GM19468 (cell line): Measurements from ENCODE around the gene GOLGB1.
"Not testable (repeated sequence)": the region's sequence is repeated elsewhere in the genome, so short reads cannot be mapped to it uniquely, and the experiment has no call there.

ENCODE experiments used
- ATAC-seq: cut with Tn5 transposase; IDR thresholded peaks from one replicate; pipeline ENCODE4 v1.9.1; 2021; ENCODE audit warnings: mild to moderate bottlenecking, moderate library complexity, moderate number of reproducible peaks; ENCODE audit not compliant: unreplicated experiment; ENCODE audit errors: extremely low read depth

Gene GOLGB1, protein sequence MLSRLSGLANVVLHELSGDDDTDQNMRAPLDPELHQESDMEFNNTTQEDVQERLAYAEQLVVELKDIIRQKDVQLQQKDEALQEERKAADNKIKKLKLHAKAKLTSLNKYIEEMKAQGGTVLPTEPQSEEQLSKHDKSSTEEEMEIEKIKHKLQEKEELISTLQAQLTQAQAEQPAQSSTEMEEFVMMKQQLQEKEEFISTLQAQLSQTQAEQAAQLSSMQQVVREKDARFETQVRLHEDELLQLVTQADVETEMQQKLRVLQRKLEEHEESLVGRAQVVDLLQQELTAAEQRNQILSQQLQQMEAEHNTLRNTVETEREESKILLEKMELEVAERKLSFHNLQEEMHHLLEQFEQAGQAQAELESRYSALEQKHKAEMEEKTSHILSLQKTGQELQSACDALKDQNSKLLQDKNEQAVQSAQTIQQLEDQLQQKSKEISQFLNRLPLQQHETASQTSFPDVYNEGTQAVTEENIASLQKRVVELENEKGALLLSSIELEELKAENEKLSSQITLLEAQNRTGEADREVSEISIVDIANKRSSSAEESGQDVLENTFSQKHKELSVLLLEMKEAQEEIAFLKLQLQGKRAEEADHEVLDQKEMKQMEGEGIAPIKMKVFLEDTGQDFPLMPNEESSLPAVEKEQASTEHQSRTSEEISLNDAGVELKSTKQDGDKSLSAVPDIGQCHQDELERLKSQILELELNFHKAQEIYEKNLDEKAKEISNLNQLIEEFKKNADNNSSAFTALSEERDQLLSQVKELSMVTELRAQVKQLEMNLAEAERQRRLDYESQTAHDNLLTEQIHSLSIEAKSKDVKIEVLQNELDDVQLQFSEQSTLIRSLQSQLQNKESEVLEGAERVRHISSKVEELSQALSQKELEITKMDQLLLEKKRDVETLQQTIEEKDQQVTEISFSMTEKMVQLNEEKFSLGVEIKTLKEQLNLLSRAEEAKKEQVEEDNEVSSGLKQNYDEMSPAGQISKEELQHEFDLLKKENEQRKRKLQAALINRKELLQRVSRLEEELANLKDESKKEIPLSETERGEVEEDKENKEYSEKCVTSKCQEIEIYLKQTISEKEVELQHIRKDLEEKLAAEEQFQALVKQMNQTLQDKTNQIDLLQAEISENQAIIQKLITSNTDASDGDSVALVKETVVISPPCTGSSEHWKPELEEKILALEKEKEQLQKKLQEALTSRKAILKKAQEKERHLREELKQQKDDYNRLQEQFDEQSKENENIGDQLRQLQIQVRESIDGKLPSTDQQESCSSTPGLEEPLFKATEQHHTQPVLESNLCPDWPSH (N-terminal part only)

DNA sequence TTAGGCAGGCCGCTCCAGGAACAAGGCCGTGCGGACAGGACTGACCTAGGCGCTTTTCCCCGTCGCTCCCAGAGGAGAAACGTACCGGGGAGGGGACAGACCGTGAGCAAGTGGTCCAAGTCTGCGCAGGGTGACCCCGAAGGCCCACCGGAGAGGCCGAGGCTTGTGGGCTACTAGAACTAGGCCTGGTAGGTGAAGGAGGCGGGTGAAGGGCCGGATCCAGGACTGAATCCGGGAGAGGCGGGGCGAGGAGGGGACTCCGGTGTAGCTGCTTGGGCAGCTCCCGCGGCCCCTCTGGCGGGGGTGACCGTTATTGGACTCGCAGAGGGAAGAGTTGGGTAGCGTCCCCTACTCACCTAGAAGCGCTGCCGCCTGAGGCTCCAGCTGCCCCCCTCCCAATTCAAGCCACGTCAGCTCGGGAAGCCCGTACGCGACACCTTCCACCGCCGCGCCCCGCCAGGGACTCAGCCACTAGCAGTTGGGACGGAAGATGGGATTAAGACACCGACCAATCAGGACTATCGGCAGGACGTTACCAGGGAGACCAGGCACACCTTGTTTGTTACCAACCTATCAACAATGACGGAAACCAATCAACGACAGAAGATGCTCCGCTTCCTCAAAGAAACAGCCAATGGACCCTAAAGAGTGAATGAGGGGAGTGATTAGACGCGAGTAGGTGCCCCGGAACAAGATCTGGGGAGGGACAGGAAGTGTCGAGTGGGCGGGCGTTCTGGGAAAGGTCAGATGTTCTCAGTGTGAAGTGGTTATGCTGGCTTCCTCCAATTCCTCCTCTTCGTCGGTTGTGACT is at the start of gene GOLGB1:
Gene GOLGB1, minus strand, starts transcription at position 466 of the 811 bp plus-strand sequence. CDS start 18,770 bp downstream, outside the sequence.
- ATAC-seq: peak; percentile 99

DNA sequence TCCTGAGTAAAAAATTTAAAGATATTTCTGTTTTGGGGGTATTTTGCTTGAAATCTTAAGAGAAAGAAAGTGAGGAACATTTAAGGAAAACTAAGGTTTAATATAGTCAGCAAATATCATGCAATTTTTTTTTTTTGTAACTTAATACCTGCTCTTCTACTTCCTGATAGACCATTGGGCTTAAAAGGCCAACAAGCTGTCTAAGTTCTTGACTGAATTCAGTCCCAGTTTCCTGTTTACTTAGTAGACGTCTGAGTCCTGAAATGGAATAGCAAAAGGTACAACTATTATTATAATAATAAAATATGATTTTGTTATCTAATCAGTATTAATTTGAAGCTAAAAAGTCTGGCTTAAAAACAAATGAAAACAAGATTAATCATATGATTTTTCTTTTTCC is 47.4 kb upstream of the GOLGB1 start:
- no peak for ATAC-seq

DNA sequence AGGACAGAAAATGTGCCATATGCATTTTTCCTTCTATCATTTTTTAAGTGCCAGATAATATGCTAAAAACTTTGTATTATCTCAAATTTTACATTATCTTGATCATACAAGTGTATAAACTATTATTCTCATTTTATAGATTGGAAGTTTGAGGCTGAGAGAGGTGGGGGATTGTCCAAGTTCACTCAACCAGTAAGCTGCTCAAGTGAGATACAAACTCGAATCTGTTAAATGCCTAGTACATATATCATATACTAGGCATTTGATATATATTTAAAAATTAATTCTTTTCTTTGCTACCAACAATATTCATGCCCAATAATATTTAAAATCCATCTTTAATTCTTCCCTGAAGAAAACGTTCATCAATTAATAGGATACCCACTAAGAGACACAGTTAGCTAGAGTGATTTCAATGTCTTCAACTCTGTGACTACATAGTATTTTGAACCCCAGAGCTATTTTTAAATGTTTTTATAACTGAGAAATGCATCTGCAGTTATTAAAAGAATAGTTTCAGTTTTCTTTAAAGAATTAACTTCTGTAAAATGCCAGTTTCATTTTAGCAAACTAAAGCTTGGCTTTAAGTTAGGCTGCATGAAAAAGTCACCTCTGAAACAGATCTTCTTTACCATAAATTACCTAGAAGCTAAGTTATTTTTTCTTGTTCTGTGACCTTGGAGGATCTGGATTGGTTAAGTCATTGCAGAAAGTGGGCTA is 44.9 kb upstream of the GOLGB1 start:
- peak; percentile 40 for ATAC-seq

DNA sequence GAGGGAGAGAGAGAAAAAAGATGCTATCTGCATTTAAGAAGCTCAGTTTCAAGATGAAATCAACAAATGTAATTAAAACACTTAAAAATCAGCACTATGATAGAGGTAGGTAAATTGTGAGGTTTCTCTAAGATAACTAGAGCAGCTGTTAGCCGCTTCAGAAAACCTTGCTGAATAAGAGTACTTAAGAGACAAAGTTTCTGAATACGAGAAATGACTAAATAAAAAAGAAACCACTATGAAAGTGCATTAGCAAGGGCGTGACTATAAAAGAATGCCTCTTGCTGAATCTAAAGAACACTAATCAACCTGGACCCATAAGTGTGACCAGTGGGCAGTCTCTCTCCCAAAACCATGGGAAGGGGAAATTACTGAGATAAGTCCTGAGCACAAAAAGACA is 43.5 kb upstream of the GOLGB1 start:
- no peak for ATAC-seq

DNA sequence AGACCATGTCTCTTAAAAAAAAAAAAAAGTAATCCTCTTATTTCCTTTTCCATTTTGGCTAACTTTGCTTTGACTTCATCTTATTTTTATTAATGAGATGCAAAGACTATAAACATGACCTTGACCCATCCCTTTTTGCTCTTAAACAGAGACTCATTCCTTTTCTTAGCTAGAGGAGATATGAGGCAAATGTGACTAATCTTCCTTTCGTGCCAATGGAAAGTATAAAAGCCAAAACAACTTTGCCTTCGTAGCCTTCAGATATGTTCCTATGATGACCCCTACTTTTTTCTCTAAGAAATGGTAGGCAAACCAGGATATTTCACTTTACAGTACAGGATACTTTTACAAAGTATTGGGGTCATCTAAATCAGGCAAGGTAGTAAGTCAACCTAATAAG is 36.9 kb upstream of the GOLGB1 start:
- ATAC-seq: no peak

DNA sequence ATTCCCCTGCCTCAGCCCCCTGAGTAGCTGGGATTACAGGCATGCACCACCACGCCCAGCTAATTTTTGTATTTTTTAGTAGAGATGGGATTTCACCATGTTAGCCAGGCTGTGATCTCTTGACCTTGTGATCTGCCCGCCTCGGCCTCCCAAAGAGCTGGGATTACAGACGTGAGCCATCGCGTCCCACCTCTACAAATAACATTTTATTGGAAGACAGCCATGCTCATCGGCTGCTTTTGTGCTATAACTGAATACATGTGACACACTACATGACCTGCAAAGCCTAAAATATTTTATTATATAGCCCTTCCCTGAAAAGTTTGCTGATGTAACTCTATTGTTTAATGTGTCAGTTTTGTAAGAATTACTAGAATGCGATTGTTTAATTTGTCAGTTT is 33.2 kb upstream of the GOLGB1 start:
- ATAC-seq: not testable (repeated sequence)

DNA sequence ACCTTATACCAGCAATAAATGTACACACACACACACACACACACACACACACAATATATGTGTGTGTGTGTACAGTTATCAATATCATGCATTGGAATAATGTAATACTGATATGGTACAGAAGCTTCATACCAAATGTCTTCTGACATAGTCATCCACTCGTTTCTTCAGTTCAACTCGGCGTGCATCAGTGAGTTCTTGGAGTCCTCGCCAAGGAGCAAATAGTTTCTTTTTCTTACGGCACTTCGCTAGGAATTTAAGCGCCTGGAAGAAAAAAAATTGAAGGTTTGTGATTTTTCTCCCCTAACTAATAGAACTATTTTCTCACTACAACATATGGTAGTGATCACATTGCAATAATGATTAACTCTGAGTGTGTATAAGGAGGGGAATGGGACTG is 32.1 kb upstream of the GOLGB1 start:
- ATAC-seq: no peak

DNA sequence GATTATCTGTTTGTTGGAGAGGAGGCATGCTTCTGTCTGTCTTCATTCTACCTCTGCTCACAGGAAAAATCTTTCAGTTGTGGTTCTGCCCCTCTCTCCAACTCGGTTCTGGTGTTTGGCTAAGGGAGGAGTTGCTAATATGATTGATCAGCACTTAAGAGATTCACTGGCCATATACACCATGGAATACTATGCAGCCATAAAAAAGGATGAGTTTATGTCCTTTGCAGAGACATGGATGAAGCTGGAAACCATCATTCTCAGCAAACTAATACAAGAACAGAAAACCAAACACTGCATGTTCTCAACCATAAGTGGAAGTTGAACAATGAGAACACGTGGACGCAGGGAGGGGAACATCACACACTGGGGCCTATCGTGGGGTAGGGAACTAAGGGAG is 25.6 kb upstream of the GOLGB1 start:
- not testable (repeated sequence) for ATAC-seq

DNA sequence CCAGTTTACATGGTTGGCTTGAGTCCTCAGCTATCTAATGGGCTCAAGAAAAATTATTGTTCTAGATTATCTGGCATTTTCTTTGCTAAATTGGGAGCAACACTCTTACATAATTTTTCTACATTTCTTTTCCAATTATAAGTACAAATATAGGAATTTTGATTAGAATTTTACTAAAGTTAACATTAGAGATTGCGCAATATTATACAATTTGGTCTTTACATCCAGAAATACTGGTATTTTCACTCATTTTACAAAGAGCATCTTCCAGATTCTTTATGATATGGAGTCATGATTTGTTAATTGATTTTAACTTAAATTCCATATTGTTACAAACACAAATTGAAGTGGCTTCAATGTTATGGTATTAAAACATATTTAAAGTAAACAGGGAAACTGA is 19.7 kb upstream of the GOLGB1 start:
- ATAC-seq: no peak

DNA sequence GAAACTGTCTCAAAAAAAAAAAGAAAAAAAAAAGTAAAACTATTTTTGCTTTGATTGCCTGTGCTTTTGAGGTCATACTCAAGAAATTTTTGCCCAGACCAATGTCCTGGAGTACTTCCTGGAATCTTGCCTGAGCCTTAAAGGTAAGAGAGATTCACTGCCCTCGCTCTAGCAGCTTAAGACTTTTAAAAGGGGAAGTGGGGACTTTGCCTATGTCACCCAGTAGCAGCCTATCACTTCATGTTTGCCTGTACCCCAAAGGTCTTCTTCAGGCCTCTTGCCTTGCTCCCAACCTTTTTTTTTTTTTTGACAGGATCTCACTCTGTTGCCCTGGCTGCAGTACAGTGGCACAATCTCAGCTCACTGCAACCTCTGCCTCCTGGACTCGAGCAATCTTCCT is 18.9 kb upstream of the GOLGB1 start:
- ATAC-seq: no peak

DNA sequence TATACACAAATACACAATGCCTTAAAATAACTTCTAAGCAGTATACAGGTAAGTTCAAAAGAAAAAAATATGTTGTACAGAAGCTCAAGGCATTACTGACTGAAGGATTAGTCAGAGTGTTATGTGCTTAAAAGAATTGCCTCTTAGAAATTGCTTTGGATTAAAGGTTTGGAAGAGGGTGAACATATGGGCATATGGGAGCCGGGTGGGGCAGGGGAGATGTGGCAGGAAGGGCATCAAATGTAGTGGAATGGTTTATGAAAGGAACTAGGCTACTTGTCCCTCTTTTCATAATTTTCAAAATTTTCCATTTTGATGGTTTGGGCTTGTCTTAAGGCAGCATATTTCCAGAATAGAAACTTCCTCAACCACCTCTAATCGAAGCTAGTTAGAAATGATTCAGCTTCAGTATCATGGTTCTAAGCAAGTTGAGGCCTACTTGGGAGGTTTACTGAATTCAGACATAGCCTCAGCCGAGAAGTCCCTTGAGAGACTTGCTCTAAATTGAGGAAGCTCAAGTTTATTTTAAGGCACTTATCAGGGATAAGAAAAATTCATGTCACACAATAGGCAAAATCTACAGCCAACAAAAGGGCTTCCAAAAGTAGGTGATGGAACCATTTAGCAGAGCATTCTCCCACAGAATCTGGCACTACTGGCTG is 10.1 kb upstream of the GOLGB1 start:
- ATAC-seq: no peak

DNA sequence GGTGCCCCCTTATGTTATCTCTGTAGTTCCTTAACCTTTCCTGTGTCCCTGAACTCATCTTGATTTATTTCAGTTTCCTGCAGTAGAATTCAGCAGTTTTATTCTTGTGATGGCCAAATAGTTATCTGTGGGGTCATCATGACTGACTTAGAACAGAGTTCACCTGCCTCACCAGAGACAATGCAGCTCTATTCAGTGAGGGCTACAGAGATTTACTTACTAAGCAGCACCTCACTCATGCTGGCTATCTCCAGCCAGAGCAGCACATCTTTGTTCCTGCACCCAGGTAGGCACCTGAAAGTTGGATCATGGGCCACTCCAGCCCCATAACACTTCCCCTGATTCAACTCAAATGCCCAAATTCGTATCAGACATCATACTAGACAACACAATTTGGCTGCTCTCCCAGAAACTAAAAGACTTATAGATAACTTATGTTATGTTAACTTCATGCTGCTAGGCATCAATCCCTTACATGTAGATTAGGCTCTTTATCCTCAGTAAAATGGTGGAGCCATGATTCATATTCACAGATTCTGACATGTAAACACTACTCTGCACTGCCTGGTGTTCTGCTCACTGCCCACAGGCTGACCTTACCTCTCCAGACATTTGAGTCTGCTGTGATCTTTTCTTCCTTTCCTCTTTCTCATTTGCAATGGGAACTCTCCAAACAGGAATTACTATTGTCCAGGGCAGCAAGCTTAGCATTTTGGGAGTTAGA is 9.3 kb upstream of the GOLGB1 start:
- ATAC-seq: no peak

DNA sequence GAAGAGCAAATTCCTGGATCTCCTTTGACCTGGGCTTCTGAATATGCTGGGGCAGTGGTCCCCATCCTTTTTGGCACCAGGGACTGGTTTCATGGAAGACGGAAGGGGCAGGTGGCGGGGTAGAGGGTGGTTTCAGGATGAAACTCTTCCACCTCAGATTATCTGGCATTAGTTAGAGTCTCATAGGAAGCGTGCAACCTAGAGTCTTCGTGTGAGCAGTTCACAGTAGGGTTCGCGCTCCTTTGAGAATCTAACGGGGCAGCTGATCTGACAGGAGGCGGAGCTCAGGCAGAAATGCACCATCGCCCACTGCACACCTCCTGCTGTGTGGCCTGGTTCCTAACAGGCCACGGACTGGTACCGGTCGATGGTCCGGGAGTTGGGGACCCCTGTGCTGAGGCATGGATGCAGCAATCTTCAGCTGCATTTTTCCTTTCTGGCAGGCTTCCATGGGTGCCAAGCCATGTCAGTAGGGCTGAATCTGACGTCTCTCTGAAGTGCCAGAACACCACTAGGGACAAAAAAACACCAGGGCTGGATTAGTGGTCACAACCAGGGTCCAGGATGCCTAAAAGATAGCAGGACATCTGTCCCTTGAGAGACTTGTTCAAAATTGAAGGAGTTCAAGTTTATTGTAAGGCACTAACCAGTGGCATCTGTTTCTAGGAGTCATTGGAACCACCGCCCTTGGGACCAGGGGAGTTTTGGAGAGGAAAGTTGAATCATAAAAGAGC is 8.4 kb upstream of the GOLGB1 start:
- no peak for ATAC-seq

DNA sequence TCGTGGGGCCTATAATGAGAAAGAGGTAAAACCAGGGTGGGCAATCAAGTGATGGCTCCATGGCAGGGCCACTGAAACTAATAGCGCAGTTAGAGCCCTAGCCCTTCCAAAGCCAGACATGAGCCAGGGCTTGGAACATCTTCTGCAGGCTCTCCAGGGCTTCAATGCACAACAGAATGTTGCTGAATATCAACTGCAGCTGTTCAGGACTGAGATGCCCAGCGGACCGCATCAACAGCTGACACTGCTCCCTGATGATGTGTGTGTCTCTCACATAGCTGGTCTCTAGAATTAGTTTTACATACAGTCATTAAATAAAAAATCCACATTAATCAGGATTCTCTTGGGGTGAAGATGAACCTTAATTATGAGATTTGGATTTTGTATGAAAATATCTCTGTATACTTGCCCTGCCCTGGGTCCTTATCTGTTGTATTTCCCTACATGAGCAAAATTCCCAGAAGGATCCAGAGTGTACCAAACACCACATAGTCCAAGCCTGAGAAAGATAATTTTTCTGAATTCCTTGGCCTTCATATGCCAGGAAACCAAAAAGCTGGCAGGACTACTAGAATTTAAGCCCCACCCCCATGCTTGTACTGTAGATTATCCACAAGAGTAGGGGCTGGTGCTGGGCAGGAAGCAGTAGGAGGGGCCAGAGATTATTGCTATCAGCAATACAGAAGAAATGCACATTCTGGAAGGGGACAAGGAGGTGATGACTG is 7.7 kb upstream of the GOLGB1 start:
- no peak for ATAC-seq

DNA sequence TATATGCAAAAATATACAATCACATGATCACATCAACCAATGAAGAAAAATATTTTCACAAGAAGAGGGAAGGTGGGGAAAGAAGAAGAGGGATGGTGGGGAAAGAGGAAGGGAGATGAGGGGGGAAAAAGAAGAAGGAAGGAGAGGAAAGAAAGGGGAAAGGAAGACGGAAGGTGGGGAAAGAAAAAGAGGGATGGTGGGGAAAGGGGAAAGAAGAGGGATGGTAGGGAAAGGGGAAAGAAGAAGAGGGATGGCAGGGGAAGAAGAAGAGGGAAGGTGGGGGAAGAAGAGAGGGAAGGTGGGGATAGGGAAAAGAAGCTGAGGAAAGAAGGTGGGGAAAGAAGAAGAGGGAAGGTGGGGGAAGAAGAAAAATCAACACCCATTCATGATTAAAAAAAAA is 3.2 kb upstream of the GOLGB1 start:
- ATAC-seq: no peak

DNA sequence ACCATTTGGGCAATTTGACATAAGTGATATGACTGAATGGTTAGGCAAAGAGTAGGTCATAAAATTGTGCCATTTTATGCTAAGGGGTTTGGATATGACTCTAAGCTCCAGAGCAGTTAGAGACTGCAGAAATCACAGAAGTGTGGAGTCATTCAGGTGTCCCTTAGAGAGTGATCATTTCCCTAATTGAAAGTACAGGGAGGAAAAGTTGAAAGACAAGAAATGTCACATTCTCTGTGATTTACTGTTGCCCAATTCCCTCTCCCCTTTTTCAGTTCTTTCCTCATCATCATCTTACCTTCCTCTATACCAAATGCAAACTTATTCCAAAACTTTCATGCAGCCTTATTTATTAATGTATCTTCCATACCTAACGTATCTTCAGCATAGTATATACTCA is 2.7 kb upstream of the GOLGB1 start:
- ATAC-seq: no peak

DNA sequence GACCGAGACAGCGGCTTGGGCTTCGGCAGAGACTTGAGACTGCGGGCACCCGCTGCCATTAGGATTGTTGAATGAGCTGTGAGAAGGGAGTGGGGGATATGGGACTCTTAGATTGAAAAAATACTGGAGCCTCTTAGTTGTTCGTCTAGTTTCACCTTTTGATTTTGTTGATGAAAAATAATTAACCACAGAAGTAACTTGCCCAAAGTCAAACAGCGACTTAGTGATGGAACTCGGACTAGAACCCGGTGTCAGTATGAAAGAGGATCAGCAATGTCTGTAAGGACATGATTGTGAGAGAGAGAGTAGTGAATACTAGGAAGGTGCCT is 510 bp upstream of the GOLGB1 start:
- ATAC-seq: no peak
